Panc1 (cell line): ENCODE data around the gene CYBA. TPM values are rescaled to one million over a fixed set of nuclear protein-coding genes. Genes with fewer than 3 reads are reported as not detected.

Source experiments
- ATAC-seq: fragments of 200-7000 bp; cut with Tn5 transposase; 2 replicates; pipeline ENCODE4 v1.9.1; 2020; ENCODE audit warnings: mild to moderate bottlenecking, moderate library complexity
- BruUV-seq: library from RNA; stranded (reverse); fragments of 400-500 nt; replicated peaks from 2 replicates; lab custom pipeline; 2021; lab: Mats Ljungman, UMichigan
- CTCF ChIA-PET: fragments of 300-600 bp; sonication (Branson Sonifier 250); formaldehyde crosslinking; loops from one replicate; lab custom pipeline; 2022; ENCODE audit warnings: antibody characterized with exemption; lab: Charles Lee
- POLR2A ChIA-PET: fragments of 300-600 bp; sonication (Branson Sonifier 250); formaldehyde crosslinking; loops from one replicate; lab custom pipeline; 2022; ENCODE audit warnings: antibody characterized with exemption; lab: Charles Lee
- DNase-seq: peaks from one replicate; pipeline ENCODE4 v3.0.0-alpha.2; 2010; ENCODE audit warnings: low read depth, low spot score
- H3K27ac ChIP-seq: 2 replicates; pipeline ENCODE4 v1.5.1; 2011; ENCODE audit warnings: mild to moderate bottlenecking, low read length, inconsistent platforms
- H3K27me3 ChIP-seq: fragments of 200-500 bp; sonication (Bioruptor generic); 2 replicates; pipeline ENCODE4 v1.6.0; 2014; ENCODE audit warnings: low read length, inconsistent platforms; ENCODE audit not compliant: control insufficient read depth, insufficient read depth
- H3K36me3 ChIP-seq: fragments of 200-500 bp; sonication (Bioruptor generic); 2 replicates; pipeline ENCODE4 v1.5.1; 2014; ENCODE audit warnings: inconsistent platforms, mild to moderate bottlenecking, low read length, moderate library complexity; ENCODE audit not compliant: control insufficient read depth, insufficient read depth
- H3K4me1 ChIP-seq: 2 replicates; pipeline ENCODE4 v1.5.1; 2011; ENCODE audit warnings: inconsistent platforms, mild to moderate bottlenecking, low read length, moderate library complexity; ENCODE audit not compliant: control insufficient read depth, insufficient read depth
- H3K4me3 ChIP-seq, 2 experiments: 2 replicates each; pipeline ENCODE4 v1.5.1; 2011 to 2012; ENCODE audit warnings: low read depth in 2 of 2, low read length in 2 of 2, mild to moderate bottlenecking in 2 of 2, inconsistent platforms in 1 of 2, moderate library complexity in 1 of 2
- H3K9me3 ChIP-seq: fragments of 200-500 bp; sonication (Bioruptor generic); 2 replicates; pipeline ENCODE4 v1.5.1; 2014; ENCODE audit warnings: low read depth, mild to moderate bottlenecking, inconsistent platforms, low read length, moderate library complexity; ENCODE audit not compliant: control insufficient read depth, insufficient read depth
- POLR2AphosphoS5 ChIP-seq: IDR thresholded peaks from 2 replicates; pipeline ENCODE4 v1.6.1; 2012; ENCODE audit warnings: mild to moderate bottlenecking, low read depth, low read length, moderate library complexity
- REST ChIP-seq, 2 experiments: IDR thresholded peaks; 2 replicates each; pipeline ENCODE4 v1.6.1; 2011 to 2012; ENCODE audit warnings: low read depth in 2 of 2, control low read depth in 1 of 2, low read length in 1 of 2, mild to moderate bottlenecking in 1 of 2, moderate library complexity in 1 of 2; ENCODE audit not compliant: insufficient read depth in 1 of 2
- SIN3A ChIP-seq: IDR thresholded peaks from 2 replicates; pipeline ENCODE4 v1.6.1; 2012; ENCODE audit warnings: low read depth, mild to moderate bottlenecking, low read length, moderate library complexity, borderline replicate concordance; ENCODE audit not compliant: insufficient read depth
- TCF7L2 ChIP-seq: IDR thresholded peaks from 2 replicates; pipeline ENCODE4 v1.6.1; 2011; ENCODE audit warnings: mild to moderate bottlenecking, low read depth, low read length, inconsistent platforms
- in situ Hi-C: cut with HindIII; loops from 2 replicates; pipeline ENCODE4 v1.10.0; 2016; ENCODE audit warnings: low sequenced_read_pairs, low pct_unique_long_range_greater_than_20kb
- intact Hi-C: fragments of 100-400 bp; cut with micrococcal nuclease; formaldehyde crosslinking; loops from one replicate; pipeline ENCODE4 v1.10.0; 2022; ENCODE audit not compliant: unreplicated experiment
- total RNA-seq: library from RNA; stranded (reverse); gene quantifications from one replicate; pipeline ENCODE4 v1.2.1, GENCODE V29; 2021; ENCODE audit not compliant: unreplicated experiment
- TF ChIP-seq, protein P1 (sequence below): fragments of 450-650 bp; IDR thresholded peaks from 2 replicates; pipeline ENCODE4 v1.5.1; 2017; ENCODE audit warnings: mild to moderate bottlenecking

The CYBA gene
- total RNA-seq, 1 experiment from 2014 or later = 233 TPM

GRCh38 chr16:88661468-88661867 is 10.6 kb upstream of the CYBA start:
- peaks cover 5% of the 10 kb centered on the region; the same call in 1 of the 2 replicates for H3K4me1 ChIP-seq
- in situ Hi-C loops (no loop called here), intact Hi-C loops (no loop called here)
- no peak overlapping the region for H3K27ac ChIP-seq
- ATAC-seq (no peak), DNase-seq (no peak)
- BruUV-seq = no TSS peak
- ChIA-PET CTCF (no interaction called here), POLR2A (no interaction called here)
- TF ChIP-seq SIN3A (no peak), TCF7L2 (no peak), POLR2AphosphoS5 (no peak)
- TF ChIP-seq, protein P1, sequence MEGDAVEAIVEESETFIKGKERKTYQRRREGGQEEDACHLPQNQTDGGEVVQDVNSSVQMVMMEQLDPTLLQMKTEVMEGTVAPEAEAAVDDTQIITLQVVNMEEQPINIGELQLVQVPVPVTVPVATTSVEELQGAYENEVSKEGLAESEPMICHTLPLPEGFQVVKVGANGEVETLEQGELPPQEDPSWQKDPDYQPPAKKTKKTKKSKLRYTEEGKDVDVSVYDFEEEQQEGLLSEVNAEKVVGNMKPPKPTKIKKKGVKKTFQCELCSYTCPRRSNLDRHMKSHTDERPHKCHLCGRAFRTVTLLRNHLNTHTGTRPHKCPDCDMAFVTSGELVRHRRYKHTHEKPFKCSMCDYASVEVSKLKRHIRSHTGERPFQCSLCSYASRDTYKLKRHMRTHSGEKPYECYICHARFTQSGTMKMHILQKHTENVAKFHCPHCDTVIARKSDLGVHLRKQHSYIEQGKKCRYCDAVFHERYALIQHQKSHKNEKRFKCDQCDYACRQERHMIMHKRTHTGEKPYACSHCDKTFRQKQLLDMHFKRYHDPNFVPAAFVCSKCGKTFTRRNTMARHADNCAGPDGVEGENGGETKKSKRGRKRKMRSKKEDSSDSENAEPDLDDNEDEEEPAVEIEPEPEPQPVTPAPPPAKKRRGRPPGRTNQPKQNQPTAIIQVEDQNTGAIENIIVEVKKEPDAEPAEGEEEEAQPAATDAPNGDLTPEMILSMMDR = no peak
- H3K4me3 ChIP-seq = peak overlapping the region in 1 of 2 experiments; percentile 23; a peak in 1 of 4 replicates
- H3K27me3 ChIP-seq = no peaks in the 10 kb centered on the region
- no peaks in the 10 kb centered on the region; the same call in 1 of the 2 replicates for H3K36me3 ChIP-seq
- no peaks in the 10 kb centered on the region for H3K9me3 ChIP-seq

DNA sequence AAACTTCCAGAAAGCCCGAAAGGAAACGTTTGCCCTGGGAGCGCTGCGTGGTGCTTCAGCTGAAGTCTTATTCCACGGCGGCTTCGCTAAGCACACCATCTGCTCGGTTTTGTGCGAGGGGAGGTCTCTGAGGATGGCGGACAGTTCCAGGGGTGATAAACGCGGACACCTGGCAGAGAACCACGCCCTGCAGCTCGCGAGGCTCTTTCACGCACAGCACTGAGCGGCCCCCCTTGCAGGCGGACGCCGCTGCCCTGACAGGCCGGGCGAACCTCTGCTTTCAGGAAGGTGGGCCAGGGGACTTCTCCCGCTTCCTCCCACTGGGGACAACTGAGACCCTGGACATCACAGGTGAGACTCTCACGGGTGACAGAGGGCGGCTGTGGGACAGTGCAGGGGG is 8.3 kb upstream of the CYBA start:
- Histone ChIP-seq H3K9me3 (no peaks in the 10 kb centered on the region), H3K27me3 (no peaks in the 10 kb centered on the region), H3K27ac (no peak overlapping the region), H3K4me1 (peaks cover 5% of the 10 kb centered on the region; the same call in 1 of the 2 replicates), H3K4me3 (no peak overlapping the region), H3K36me3 (no peaks in the 10 kb centered on the region; the same call in 1 of the 2 replicates)
- BruUV-seq = no TSS peak
- no peak for TF ChIP-seq REST (IDR thresholded peaks at IDR 0.05; ENCODE audit: insufficient read depth in 1 of 2, low read depth in 2 of 2, low read length in 1 of 2)
- no peak for TF ChIP-seq POLR2AphosphoS5
- TF ChIP-seq TCF7L2 = no peak
- TF ChIP-seq, protein P1 = no peak
- TF ChIP-seq SIN3A = no peak
- POLR2A ChIA-PET = no interaction called here
- CTCF ChIA-PET = no interaction called here
- intact Hi-C loops (no loop called here), in situ Hi-C loops (no loop called here)
- no peak for ATAC-seq
- no peak for DNase-seq
